HepG2 (cell line): ENCODE results near the gene C1orf35.

Experiments used
- ATF7 ChIP-seq, 2 experiments: fragments of 450-650 bp in 1 of 2; sonication (generic) in 1 of 2; formaldehyde crosslinking in 1 of 2; IDR thresholded peaks; 2 replicates each; pipeline versions ENCODE4 v1.4.0 to v1.6.1; 2016 to 2020; ENCODE audit warnings: antibody characterized with exemption in 1 of 2, mild to moderate bottlenecking in 1 of 2, missing genetic modification reagents in 1 of 2
- CTCF ChIP-seq: sonication (generic); formaldehyde crosslinking; IDR thresholded peaks from 2 replicates; pipeline ENCODE4 v1.5.0; 2020; ENCODE audit warnings: mild to moderate bottlenecking, missing genetic modification reagents, moderate library complexity
- KDM5B ChIP-seq: sonication (generic); formaldehyde crosslinking; IDR thresholded peaks from 2 replicates; pipeline ENCODE4 v1.4.0; 2020; ENCODE audit warnings: missing genetic modification reagents, mild to moderate bottlenecking, borderline replicate concordance
- MEIS2 ChIP-seq: sonication (generic); formaldehyde crosslinking; IDR thresholded peaks from 2 replicates; pipeline ENCODE4 v1.9.0; 2021; ENCODE audit warnings: mild to moderate bottlenecking, missing genetic modification reagents
- PHB2 ChIP-seq: fragments of 450-650 bp; IDR thresholded peaks from 2 replicates; pipeline ENCODE4 v1.6.1; 2018; ENCODE audit not compliant: partially characterized antibody
- SIN3A ChIP-seq: IDR thresholded peaks from 2 replicates; pipeline ENCODE4 v1.6.1; 2011; ENCODE audit warnings: low read depth, mild to moderate bottlenecking, control low read depth, low read length, borderline replicate concordance
- ZNF44 ChIP-seq: sonication (generic); formaldehyde crosslinking; IDR thresholded peaks from 2 replicates; pipeline ENCODE4 v1.5.1; 2020; ENCODE audit warnings: mild to moderate bottlenecking, missing genetic modification reagents
- ZNF558 ChIP-seq: sonication (generic); formaldehyde crosslinking; IDR thresholded peaks from 2 replicates; pipeline ENCODE4 v1.9.0; 2022; ENCODE audit warnings: mild to moderate bottlenecking, missing genetic modification reagents, borderline replicate concordance
- ZNF691 ChIP-seq: sonication (generic); formaldehyde crosslinking; IDR thresholded peaks from 2 replicates; pipeline ENCODE4 v1.4.0; 2020; ENCODE audit warnings: missing genetic modification reagents, low read depth, mild to moderate bottlenecking, borderline replicate concordance
- ZNF75D ChIP-seq: sonication (generic); formaldehyde crosslinking; IDR thresholded peaks from 2 replicates; pipeline ENCODE4 v1.8.1; 2023; ENCODE audit warnings: missing genetic modification reagents, mild to moderate bottlenecking, borderline replicate concordance

- TF ChIP-seq MEIS2 (CRISPR knock-in tag) (no peak), PHB2 (no peak), ZNF558 (CRISPR knock-in tag) (no peak), SIN3A (no peak), ZNF44 (CRISPR knock-in tag) (no peak), CTCF (CRISPR knock-in tag) (no peak), ZNF75D (CRISPR knock-in tag) (no peak), ATF7 (IDR thresholded peaks at IDR 0.05) (no peak), ATF7 (CRISPR knock-in tag; IDR thresholded peaks at IDR 0.05) (no peak), KDM5B (no peak), ZNF691 (CRISPR knock-in tag) (no peak; the same call in 1 of the 2 replicates)
Observed at GRCh38 chr1:228142155-228142691, 39.1 kb upstream of the C1orf35 start.
